Measurements from ENCODE around the gene ENO2.
"Not testable (repeated sequence)": the region's sequence is repeated elsewhere in the genome, so short reads cannot be mapped to it uniquely, and the experiment has no call there.

ENO2 gene

GRCh38 chr12:6914246-6914946 is at the start of gene ENO2:
TSS of gene ENO2 (plus strand) at chr12:6914580. CDS start at chr12:6915833, 1,253 bp downstream.
- DNase-seq (ENCODE audit: low read depth) = peak; percentile 83

GRCh38 chr12:6865307-6865706 is 49.1 kb upstream of the ENO2 start:
- not testable (repeated sequence) for DNase-seq (ENCODE audit: low read depth)

DNA sequence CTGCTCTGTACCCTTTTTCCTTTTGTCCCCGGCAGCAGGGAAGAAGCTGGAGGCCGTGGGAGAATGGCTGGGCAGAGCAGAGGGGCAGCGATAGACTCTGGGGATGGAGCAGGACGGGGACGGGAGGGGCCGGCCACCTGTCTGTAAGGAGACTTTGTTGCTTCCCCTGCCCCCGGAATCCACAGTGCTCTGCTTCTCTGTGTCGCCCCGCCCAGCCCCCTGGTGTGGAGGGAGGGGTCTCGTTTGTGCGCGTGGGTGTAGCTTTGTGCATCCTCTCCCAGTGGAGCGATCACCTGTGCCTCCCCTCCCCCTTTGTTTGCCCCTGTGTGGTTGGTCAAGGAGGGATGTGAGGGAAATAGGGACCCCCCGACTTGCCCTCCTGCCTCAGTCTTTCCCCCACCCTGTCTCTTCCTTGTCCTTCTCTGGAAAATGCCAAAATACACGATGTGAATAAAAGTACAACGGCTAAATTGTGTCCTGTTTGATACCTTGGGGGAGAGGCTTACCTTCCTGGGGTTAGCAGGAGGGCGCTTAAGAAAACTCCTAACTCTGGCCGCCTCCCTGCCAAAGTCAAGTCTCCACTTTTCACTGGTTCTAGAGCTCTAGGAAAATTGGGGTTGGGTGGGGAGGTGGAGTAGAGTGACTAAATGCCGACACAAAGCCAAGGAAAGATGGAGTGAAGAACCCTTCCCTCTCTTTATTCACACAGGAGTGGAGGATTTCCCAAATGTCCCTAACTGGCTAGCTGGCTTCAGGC is 48.0 kb upstream of the ENO2 start:
- DNase-seq (ENCODE audit: low read depth) = no peak

GRCh38 chr12:6866920-6867412 is 47.4 kb upstream of the ENO2 start:
- DNase-seq (ENCODE audit: low read depth) = no peak

- peak; percentile 88 for DNase-seq (ENCODE audit: low read depth)
These were observed 46.8 kb upstream of the ENO2 start, which contains the start of gene TPI1 for GRCh38 chr12:6867413-6868210. TSS of gene TPI1 (plus strand) at chr12:6867531. CDS start at chr12:6867567, 36 bp downstream.

GRCh38 chr12:6868211-6869048 is 46.0 kb upstream of the ENO2 start:
- DNase-seq (ENCODE audit: low read depth) = peak; percentile 56

DNA sequence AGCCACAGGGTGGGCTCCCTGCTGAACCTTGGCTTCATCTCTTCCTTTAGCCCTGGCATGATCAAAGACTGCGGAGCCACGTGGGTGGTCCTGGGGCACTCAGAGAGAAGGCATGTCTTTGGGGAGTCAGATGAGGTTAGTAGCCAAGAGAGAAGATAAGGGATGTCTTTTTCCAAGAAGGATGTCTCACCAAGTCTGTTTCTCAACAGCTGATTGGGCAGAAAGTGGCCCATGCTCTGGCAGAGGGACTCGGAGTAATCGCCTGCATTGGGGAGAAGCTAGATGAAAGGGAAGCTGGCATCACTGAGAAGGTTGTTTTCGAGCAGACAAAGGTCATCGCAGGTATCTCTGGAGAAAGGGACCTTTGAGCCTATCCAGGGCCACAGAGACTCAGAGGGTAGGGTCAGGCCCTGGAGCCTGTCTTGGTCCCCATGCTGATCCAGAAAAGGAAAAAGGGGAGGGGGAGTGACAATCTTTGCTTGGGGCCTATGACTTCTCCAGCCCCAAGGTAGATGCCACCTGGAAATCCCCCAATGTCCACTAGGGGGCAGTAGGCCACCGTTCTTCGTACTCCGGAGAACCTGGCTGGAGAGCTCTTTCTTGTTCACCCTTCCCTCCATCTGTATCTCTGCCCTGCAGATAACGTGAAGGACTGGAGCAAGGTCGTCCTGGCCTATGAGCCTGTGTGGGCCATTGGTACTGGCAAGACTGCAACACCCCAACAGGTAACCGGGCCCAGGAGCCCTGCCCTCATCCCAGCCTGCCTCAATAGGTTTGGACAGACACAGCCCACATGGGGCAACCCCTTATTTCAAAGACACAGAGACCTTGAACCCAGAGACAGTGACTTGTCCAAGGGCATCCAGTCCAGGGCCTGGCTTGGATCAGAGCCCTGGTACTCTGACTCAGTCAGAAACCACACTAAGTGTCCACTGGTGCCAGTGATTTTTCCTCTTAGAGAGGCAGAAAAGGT is 45.0 kb upstream of the ENO2 start:
- peak; percentile 84 for DNase-seq (ENCODE audit: low read depth)

- peak; percentile 27 for DNase-seq (ENCODE audit: low read depth)
These were observed 44.1 kb upstream of the ENO2 start for GRCh38 chr12:6870304-6870703.

- peak; percentile 69 for DNase-seq (ENCODE audit: low read depth)
These were observed 43.1 kb upstream of the ENO2 start for GRCh38 chr12:6871052-6871957.

DNA sequence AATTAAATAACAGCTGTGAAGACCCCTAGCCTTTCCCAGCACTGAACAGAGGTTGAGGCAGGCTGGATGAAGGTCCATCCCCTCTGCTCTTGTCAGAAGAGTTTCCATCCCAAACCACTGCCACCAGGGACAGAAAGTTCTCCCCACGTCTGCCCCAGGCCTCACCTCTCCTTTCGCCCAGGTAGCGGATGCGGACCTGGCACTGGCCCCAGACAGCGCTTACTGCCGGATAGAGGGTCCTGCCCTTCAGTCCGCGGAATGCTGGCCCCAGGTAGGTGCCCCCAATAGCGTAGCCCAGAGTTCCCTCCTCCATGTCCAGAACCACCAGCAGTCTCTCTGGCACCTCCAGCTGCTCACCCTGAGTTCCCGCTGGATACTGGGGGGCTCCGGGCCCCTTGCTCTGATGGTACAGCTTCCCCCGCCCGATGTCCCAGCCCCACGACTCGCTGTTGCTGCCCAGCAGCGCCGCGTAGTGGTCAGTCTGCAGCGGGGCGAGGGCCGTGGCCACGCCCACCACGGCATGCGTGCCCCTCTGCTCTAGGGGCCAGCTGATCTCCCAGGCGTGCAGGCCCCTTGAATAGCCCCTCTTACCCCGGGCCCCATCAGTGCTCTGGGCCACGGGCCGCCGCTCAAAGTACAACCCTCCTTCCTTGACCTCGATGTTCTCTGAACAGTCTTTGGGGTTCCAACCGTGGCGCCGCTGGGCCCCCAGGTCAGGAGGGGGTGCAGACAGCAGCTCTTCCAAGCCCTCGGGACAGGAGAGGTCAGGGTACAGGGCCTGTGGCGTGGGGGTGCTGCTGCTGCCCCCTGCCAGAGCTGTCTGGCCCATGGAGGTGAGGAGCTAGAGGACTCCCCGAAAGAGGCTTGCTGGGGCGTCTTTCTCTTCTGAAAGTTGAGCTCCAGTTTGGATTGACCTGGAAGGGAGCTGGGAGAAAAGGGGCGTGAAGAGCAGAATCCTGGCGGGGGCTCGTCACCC is 42.0 kb upstream of the ENO2 start:
- peak; percentile 86 for DNase-seq (ENCODE audit: low read depth)

DNA sequence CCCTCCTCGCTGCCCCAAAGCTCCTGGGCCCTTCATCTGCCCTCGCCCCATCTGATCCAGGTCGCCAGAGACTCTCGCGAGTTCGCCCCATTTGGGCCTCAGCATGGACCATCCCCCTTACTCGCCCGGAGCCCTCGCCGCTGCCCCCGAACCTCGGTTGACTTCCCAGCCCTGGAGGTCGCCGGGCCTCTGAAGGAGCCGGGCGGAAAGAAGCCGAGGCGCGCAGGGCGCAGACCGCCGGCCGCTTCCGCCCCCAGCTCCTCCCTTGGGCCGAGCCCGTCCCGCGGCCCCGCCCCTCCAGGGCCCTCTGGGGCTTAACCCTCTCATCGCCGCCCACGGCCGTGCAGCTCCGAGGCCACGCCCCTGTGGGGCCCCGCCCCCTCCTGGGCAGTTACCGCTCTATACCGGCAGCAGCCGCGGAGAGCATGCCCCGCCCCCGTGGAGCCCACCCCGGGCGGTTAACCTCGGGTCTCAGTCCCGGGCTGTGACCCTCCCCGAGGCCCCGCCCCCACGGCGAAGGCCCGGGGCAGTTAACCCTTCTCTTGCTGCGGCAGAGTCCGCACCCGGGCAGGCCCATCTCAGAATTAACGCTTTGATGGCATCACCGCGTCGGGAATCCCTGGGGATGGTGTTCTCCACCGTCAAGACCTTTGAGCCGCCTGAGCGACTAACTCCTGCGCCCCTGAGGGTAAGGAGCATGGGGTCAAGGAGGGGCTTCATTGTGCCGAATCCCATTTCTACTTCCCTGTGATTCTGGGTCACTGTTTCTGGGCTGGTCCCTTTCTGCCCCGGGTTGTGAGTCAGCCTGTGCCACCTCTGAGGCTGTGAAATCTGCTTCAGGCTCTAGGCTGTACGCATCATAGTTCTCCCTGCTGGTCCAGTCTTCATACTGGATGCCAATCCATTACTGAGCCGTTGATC is 41.0 kb upstream of the ENO2 start, which contains the start of gene SPSB2:
Gene SPSB2, minus strand, starts transcription at position 210 of the 921 bp plus-strand sequence. CDS start 402 bp downstream, outside the sequence.
- DNase-seq (ENCODE audit: low read depth) = peak; percentile 97

DNA sequence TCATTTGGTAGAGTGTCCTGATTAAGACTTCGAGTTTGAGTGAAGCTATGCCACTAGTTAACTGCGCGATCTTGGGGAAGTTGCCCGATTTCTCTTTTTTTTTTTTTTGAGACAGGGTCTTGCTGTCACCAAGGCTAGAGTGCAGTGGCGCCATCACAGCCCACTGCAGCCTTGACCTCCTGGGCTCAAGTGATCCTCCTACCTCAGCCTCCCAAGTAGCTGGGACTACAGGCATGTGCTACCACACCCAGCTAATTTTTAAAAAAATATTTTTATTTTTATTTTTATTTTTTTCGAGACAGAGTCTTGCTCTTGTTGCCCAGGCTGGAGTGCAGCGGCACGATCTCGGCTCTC is 40.4 kb upstream of the ENO2 start:
- not testable (repeated sequence) for DNase-seq (ENCODE audit: low read depth)

GRCh38 chr12:6879824-6880223 is 34.6 kb upstream of the ENO2 start:
- DNase-seq (ENCODE audit: low read depth) = not testable (repeated sequence)

GRCh38 chr12:6883252-6883651 is 31.1 kb upstream of the ENO2 start:
- DNase-seq (ENCODE audit: low read depth) = no peak

- DNase-seq (ENCODE audit: low read depth) = no peak
These were observed 30.7 kb upstream of the ENO2 start for GRCh38 chr12:6883683-6884082.

- no peak for DNase-seq (ENCODE audit: low read depth)
These were observed 29.8 kb upstream of the ENO2 start for GRCh38 chr12:6884539-6884938.
